ENCODE measurements around the gene ANKS1B. TPM values are rescaled to one million over a fixed set of nuclear protein-coding genes. Genes with fewer than 3 reads are reported as not detected.

Gene ANKS1B
- polyA plus RNA-seq, 1 experiment, result 0.27 TPM

DNA sequence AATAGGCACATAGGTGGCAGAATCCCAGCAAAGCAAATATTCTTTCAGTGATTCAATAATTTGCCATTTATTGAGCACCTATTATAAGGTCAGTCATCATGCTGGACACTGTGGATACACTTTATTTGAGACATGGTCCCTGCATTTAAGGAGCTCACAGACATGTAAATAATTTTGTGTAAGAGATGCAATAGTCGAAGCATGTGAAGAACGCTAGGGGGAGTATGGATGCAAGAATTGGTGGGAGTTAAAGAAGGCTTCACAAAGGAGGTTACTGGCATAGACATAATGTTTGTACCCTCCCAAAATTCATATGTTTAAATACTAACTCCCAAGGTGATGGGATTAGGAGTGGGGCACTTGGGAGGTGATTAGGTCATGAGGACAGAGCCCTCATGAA lies 597.8 kb downstream of the ANKS1B start:
- no peak for DNase-seq (ENCODE audit: low read depth)
- no peaks in the 10 kb centered on the region for H3K36me3 ChIP-seq (ENCODE audit: control insufficient read depth, insufficient read depth, low read length)
- ChIA-PET POLR2A (no interaction called here), CTCF (interaction anchor here (0.9 to 1.8 kb wide), 2 partner anchors 232 to 272 kb away, joined by 3 to 5 read pairs; no protein-coding TSS in a partner anchor)
- TF ChIP-seq, protein P1, sequence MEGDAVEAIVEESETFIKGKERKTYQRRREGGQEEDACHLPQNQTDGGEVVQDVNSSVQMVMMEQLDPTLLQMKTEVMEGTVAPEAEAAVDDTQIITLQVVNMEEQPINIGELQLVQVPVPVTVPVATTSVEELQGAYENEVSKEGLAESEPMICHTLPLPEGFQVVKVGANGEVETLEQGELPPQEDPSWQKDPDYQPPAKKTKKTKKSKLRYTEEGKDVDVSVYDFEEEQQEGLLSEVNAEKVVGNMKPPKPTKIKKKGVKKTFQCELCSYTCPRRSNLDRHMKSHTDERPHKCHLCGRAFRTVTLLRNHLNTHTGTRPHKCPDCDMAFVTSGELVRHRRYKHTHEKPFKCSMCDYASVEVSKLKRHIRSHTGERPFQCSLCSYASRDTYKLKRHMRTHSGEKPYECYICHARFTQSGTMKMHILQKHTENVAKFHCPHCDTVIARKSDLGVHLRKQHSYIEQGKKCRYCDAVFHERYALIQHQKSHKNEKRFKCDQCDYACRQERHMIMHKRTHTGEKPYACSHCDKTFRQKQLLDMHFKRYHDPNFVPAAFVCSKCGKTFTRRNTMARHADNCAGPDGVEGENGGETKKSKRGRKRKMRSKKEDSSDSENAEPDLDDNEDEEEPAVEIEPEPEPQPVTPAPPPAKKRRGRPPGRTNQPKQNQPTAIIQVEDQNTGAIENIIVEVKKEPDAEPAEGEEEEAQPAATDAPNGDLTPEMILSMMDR (IDR thresholded peaks at IDR 0.05; ENCODE audit: insufficient read depth, low read depth, low read length), result peak; percentile 39
- H3K27me3 ChIP-seq (ENCODE audit: control insufficient read depth, insufficient read depth, low read length), result no peaks in the 10 kb centered on the region
- H3K4me3 ChIP-seq (ENCODE audit: low read depth, low read length), result no peak overlapping the region

DNA sequence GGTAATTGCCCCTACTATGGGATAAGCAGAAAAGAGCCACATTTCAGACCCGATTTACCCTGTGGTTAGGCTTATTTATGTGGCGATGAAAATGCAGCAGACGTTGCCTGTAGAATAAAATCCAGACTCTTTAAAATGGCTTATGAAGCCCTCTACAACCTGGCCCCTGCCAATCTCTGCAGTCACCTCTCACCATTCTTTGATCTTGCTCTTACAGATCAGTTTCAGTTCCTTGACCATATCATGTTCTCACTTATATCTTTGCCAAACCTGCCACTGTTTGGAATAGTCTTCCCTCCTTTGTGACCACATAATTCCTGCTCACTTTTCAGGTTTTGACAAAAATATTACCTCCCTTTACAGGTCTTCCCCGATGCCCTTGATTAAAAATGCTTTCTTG lies 601.5 kb downstream of the ANKS1B start:
- no peaks in the 10 kb centered on the region for H3K27me3 ChIP-seq (ENCODE audit: control insufficient read depth, insufficient read depth, low read length)
- H3K4me3 ChIP-seq (ENCODE audit: low read depth, low read length), result no peak overlapping the region
- TF ChIP-seq, protein P1 (IDR thresholded peaks at IDR 0.05; ENCODE audit: insufficient read depth, low read depth, low read length), result no peak
- ChIA-PET POLR2A (no interaction called here), CTCF (interaction anchor here (1.2 kb wide), 1 partner anchor 12 kb away, joined by 3 read pairs; no protein-coding TSS in a partner anchor)
- no peak for DNase-seq (ENCODE audit: low read depth)
- H3K36me3 ChIP-seq (ENCODE audit: control insufficient read depth, insufficient read depth, low read length), result no peaks in the 10 kb centered on the region

DNA sequence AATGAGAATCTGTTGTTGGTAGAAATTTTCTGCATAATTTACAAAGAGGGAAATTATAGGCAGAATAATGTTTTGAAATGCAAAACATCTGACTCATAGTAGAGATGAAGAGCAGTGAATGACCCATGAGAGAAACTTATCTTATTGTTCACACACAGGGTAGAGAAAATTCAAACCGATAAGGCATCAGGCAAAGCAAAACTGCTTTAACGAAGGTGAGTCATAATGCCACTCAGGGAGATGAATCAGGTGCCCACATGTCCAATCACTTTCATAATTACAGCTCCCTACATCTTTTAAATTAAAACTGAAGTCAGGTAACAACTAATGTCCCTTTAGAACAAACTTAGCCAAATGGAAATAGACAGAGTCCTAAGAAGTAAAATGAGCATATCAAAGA lies 602.7 kb downstream of the ANKS1B start:
- Histone ChIP-seq H3K27me3 (ENCODE audit: control insufficient read depth, insufficient read depth, low read length) (no peaks in the 10 kb centered on the region), H3K4me3 (ENCODE audit: low read depth, low read length) (no peak overlapping the region), H3K36me3 (ENCODE audit: control insufficient read depth, insufficient read depth, low read length) (no peaks in the 10 kb centered on the region)
- no peak for DNase-seq (ENCODE audit: low read depth)
- ChIA-PET POLR2A (no interaction called here), CTCF (interaction anchor here (1.2 kb wide), 1 partner anchor 10 kb away, joined by 3 read pairs; no protein-coding TSS in a partner anchor)
- TF ChIP-seq, protein P1 (IDR thresholded peaks at IDR 0.05; ENCODE audit: insufficient read depth, low read depth, low read length), result no peak

DNA sequence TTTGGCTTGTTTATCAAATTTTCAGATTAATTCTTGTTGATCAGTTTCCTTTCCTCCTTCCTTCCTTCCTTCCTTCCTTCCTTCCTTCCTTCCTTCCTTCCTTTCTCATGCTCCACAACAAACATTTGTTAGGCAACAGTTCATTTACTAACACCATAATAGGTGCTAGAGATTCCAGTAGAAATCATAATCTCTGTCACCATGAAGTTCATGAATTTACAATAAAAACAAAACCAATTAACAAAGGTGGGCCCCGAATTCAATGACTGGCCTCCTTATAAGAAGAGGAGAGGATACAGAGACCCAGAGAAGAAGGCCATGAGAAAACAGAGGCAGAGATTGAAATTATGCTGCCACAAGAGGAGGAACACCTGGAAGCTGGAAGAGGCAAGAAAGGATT lies 604.0 kb downstream of the ANKS1B start:
- no peaks in the 10 kb centered on the region for H3K27me3 ChIP-seq (ENCODE audit: control insufficient read depth, insufficient read depth, low read length)
- TF ChIP-seq, protein P1 (IDR thresholded peaks at IDR 0.05; ENCODE audit: insufficient read depth, low read depth, low read length), result no peak
- no peaks in the 10 kb centered on the region for H3K36me3 ChIP-seq (ENCODE audit: control insufficient read depth, insufficient read depth, low read length)
- DNase-seq (ENCODE audit: low read depth), result no peak
- POLR2A ChIA-PET, result no interaction called here
- no peak overlapping the region for H3K4me3 ChIP-seq (ENCODE audit: low read depth, low read length)
- CTCF ChIA-PET, result interaction anchor here (1.6 kb wide), 1 partner anchor 8 kb away, joined by 4 read pairs; no protein-coding TSS in a partner anchor

DNA sequence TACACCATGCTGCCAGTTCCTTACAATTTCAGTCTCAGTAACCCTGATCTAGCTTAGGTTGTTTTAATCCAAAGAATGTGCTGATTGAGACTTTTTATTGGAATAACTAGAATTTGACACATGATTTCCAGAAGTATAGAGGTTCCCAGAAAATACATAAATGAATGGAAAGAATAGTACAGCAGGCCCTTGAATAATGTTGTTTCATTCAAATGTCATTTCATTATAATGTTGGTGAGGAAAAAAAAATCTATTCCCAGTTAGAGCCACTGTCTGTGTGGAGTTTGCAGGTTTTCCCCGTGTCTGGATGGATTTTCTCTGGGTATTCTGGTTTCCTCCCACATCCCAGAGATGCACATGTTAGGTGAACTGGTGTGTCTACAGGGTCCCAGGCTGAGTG lies 610.7 kb downstream of the ANKS1B start:
- H3K36me3 ChIP-seq (ENCODE audit: control insufficient read depth, insufficient read depth, low read length), result no peaks in the 10 kb centered on the region
- no peak for DNase-seq (ENCODE audit: low read depth)
- TF ChIP-seq, protein P1 (IDR thresholded peaks at IDR 0.05; ENCODE audit: insufficient read depth, low read depth, low read length), result no peak
- ChIA-PET CTCF (no interaction called here), POLR2A (interaction anchor here (0.7 kb wide), 1 partner anchor 590 kb away, joined by 10 read pairs; no protein-coding TSS in a partner anchor)
- H3K4me3 ChIP-seq (ENCODE audit: low read depth, low read length), result no peak overlapping the region
- H3K27me3 ChIP-seq (ENCODE audit: control insufficient read depth, insufficient read depth, low read length), result no peaks in the 10 kb centered on the region
